OCI-M2 (cell line): Measurements from ENCODE around the gene S1PR2.
"Not testable (repeated sequence)": the region's sequence is repeated elsewhere in the genome, so short reads cannot be mapped to it uniquely, and the experiment has no call there.

Experiments used
- DNase-seq: peaks from one replicate; lab custom pipeline; 2025; ENCODE audit not compliant: unreplicated experiment; lab: John Stamatoyannopoulos, UW

S1PR2 gene

GRCh38 chr19:10224337-10224736 lies 6.8 kb downstream of the S1PR2 start:
- DNase-seq: no peak

DNA sequence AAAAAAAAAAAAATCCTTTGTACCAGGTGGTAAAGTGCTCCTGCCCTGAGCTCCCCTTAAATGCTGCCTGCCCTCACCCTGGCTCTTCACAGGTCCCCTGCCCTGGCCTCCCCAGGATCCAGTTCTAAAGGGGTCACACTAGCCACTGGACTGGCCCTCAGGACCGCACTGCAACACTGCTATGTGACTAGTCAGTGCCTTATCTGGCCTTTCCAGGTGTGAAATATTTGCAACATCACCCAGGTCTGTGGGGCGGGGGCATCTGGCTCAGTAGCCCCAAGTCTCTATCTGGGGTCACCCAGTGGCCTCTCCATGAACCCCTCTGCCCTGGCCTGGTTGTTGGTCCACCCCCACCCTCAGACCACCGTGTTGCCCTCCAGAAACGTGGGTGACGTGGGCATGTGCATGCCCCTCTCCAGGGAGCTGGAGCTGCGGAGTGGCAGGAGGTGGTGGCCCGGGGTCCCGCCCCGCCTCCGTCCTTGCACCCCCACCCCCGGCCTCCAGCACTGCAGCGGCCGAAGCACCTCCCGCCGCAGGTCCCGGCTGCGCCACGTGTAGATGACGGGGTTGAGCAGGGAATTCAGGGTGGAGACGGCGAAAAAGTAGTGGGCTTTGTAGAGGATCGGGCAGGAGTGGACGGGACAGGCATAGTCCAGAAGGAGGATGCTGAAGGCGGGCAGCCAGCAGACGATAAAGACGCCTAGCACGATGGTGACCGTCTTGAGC lies 7.5 kb downstream of the S1PR2 start:
- no peak for DNase-seq

GRCh38 chr19:10222201-10222890 lies 8.8 kb downstream of the S1PR2 start:
- no peak for DNase-seq

- DNase-seq: no peak
Observed at GRCh38 chr19:10220695-10221094, 10.4 kb downstream of the S1PR2 start.

GRCh38 chr19:10219678-10220077 lies 11.5 kb downstream of the S1PR2 start:
- no peak for DNase-seq

DNA sequence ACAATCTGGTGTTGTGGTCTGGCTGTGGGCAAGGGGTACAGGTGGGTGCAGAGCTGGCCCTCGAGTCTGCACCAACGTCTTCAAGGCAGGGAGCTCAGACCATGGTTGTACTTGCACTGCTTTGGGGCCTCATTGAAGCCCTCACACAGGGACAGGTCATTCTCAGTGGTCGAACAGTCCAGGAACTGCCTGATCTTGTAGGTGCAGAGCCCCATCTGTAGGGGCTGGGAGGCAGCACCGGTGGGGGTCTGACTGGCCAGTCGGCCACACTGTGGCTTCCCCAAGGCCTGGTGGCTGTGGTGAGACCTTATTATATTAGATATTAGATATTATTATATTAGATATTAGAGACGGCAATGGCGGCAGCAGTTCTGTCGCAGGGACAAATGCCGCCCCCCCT lies 14.0 kb downstream of the S1PR2 start:
- DNase-seq: no peak

DNA sequence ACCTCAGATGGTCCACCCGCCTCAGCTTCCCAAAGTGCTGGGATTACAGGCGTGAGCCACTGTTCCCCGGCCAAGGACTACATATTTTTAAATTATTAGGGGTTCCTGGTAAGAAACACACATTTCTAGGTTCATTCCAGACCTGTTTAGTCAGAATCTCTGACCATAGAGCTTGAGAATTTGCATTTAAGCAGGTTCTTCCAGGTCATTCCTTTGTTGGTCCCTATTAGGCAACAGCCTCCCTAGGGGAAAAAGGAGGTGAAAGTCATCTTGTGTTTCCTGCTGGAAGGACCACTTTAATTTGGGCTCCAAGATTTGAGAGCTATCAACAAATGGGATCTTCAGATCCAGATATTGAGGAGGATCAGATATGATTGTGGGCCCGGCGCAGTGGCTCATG lies 16.3 kb downstream of the S1PR2 start:
- no peak for DNase-seq

- no peak for DNase-seq
Observed at GRCh38 chr19:10211691-10212090, 19.4 kb downstream of the S1PR2 start.

DNA sequence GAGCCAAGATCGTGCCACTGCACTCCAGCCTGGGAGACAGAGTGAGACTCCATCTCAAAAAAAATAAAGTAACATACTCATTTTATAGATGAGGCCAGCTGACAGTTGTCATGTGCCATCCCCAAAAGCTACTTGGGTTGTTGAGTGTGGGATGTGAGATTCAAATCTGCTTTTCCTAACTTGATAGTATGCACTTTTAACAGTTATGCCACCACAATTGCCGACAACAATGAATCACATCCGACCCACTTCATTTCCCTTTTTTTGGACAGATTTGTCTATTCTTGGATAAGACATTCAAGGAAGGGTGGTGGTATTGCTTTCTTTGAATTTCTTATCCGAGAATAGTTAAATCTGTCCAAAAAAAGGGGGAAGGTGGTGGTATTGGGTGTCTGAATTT lies 20.1 kb downstream of the S1PR2 start:
- DNase-seq: no peak

DNA sequence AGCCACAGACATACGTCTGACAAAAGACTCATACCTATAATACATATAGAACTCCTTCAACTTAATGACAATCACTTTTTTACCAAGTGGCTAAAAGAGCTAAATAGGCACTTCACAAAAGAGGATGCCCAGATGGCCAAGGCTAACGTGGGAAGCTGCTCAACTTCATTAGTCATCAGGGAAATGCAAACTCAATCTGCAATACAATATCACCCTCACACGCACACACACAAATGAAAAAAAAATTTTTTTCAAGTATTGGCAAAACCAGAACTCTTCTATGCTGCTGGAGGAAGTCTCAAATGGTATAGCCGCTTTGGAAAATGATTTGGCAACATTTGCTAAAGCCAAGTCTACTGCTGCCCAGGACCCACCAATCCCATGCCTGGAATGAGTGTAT lies 21.8 kb downstream of the S1PR2 start:
- no peak for DNase-seq

- DNase-seq: no peak
Observed at GRCh38 chr19:10207026-10207425, 24.1 kb downstream of the S1PR2 start.

DNA sequence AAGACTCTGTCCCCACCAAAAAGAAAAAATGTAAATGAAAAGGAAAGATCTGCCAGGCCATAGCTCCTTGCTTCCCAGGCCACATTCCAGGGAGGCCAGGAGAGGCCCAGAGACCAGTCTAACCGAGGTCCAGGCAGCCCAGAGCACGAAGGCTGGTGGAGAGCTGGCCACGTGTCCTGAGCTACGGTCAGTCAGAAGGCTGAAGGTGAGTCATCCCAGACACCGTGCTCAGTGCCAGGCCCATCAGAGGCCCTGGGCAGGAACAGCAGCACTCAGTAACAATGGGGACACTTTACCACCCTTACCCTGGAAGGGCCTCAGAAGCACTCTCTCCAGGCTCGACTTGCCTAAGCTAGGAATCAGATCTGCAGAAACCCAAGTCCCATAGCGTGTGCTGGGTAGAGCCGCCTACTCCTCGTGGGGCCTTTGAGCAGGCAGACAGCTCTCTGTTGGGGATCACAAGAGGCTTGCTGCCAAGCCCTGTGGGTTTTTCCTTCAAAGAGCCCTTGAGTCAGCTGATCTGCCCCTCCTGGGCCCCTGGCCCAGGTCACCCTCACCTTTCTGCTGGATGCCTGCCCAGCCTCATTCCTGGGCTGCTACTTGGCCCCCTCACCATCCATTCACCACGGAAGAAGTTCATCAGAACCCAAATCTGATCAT lies 24.8 kb downstream of the S1PR2 start:
- no peak for DNase-seq

- no peak for DNase-seq
Observed at GRCh38 chr19:10205636-10206035, 25.5 kb downstream of the S1PR2 start.

DNA sequence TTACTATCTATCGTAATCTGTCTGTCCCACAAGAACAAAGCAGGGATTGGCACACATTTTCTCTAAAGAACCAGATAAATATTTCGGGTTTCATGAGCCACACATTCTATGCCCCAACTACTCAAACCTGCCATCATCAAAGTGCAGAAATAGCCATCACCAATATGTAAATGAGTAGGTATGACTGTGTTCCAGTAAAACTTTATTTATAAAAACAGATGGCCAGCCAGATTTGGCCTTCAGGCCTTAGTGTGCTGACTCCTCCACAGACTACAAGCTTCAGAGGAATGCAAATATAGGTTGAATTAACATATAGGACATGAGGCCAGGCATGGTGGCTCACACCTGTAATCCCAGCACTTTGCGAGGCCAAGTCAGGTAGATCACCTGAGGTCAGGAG lies 27.4 kb downstream of the S1PR2 start:
- DNase-seq: no peak

GRCh38 chr19:10201176-10201575 lies 30.0 kb downstream of the S1PR2 start:
- DNase-seq: no peak

DNA sequence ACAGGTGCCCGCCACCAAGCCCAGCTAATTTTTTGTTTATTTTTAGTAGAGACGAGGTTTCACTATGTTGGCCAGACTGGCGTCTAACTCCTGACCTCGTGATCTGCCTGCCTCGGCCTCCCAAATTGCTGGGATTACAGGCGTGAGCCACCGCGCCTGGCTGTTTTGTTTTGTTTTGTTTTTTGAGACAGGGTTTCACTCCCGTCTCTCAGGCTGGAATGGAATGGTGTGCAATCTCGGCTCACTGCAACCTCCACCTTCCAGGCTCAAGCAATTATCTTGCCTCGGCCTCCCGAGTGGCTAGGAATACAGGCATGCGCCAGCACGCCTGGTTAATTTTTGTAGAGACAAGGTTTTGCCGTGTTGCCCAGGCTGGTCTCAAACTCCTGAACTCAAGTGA lies 31.0 kb downstream of the S1PR2 start:
- not testable (repeated sequence) for DNase-seq

DNA sequence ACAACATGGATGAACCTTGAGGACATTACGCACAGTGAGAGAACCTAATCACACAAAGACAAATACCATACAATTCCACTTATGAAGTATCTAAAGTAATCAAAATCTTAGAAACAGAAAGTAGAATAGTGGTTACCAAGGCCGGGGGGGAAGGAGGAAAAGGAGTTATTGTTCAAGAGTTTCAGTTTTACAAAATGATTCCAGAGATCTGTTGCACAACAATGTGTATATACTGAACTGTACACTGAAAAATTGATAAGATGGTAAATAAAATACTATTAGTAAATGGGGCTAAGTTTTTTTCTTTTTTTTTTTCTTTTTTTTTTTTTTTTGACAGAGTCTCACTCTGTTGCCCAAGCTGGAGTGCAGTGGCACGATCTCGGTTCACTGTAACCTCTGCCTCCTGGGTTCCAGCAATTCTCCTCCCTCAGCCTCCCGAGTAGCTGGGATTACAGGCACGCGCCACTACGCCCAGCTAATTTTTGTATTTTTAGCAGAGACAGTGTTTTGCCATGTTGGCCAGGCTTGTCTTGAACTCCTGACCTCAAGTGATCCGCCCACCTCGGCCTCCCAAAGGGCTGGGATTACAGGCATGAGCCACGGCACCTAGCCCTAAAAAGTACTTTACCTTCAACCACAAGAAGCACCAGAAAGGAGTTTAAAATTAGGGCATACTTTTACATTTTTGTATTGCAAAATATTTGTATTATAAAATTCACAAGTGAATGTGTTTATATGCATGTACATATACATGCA lies 32.1 kb downstream of the S1PR2 start:
- DNase-seq: not testable (repeated sequence)

- DNase-seq: no peak
Observed at GRCh38 chr19:10195199-10195519, 36.0 kb downstream of the S1PR2 start.

- peak; percentile 100 for DNase-seq
Observed at GRCh38 chr19:10194500-10195198, 36.5 kb downstream of the S1PR2 start, which contains the start of gene DNMT1. TSS of gene DNMT1 (minus strand) at chr19:10194953. CDS start at chr19:10194899, 54 bp downstream.

DNA sequence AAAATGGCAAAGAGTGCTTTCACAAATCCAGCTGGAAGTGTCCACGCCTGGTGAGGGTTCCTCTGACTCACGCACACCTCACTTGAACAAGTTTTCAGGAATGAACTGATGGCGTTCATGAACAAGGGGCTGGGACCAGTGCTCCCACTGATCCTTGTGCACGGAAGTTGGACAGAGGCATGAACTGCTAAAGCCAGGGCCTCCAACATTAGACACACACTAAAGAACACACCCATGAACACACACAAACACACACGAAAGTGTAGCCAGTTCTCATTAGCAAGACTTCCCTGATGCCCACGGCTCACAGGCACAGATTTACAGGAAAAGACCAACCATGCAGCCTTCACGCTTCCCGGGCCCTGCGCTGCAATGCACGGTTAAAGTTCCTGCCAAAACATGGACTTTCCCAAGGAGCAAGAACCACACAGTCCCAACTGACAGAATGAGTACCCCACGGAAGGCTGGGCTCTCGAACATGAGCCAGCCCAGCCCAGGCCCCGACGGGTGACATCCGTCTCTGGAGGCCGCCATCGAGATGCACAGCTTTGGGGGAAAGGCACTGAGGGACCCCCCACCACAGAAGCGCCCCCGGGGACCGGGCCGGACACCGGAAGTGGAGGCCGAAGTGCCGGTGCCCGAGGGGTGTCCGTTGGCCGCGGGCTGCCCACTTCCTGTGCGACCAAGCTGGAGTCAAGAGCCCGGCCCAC lies 37.2 kb downstream of the S1PR2 start:
- no peak for DNase-seq
